SU-DHL-6 (cell line): ENCODE data around the gene TVP23A.

ENCODE experiments used
- CTCF ChIP-seq: fragments of 200-600 bp; sonication (generic); IDR thresholded peaks from one replicate; pipeline ENCODE4 v1.5.1; 2017; ENCODE audit warnings: antibody characterized with exemption, mild to moderate bottlenecking, low read length, moderate library complexity; ENCODE audit not compliant: insufficient read depth, poor library complexity, severe bottlenecking
- EZH2phosphoT487 ChIP-seq: fragments of 200-600 bp; sonication (generic), shearing (Covaris generic); conservative IDR thresholded peaks from 2 replicates; pipeline ENCODE4 v1.6.1; 2018; ENCODE audit warnings: mild to moderate bottlenecking, antibody characterized with exemption, low read length, moderate library complexity, mixed read lengths

DNA sequence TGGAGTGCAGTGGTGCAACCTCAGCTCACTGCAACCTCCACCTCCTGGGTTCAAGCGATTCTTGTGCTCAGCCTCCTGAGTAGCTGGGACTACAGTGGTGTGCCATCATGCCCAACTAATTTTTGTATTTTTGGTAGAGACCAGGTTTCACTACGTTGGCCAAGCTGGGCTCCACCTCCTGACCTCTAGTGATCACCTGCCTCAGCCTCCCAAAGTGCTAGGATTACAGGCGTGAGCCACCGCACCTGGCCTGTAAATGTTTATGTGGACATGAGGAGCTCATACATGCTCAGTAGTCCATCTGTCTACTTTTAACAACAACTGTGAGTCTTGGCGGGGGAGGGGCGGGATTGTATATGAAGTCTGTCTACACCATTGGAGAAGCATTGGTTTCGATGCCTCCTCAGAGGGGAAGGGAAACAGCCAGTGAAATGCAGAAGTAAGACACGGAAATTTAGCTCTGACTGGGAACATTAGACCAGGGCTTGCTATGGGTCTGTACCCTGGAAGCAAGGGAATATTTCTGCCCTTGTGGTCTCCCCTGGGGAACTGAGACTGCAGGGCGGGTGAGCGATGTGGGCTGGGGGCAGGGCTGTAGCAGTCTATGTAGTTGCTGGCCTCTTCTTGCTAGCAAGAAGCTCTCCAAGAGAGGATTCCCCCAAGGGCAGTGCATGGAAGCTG lies 65.6 kb downstream of the TVP23A start:
- TF ChIP-seq CTCF (no peak), EZH2phosphoT487 (no peak)
